ENCODE measurements around the gene GPANK1.

Gene GPANK1

GRCh38 chr6:31643818-31644454, 20.9 kb downstream of the GPANK1 start:
- H3K4me1 ChIP-seq (ENCODE audit: control insufficient read depth in 1 of 2, insufficient read depth in 1 of 2, low read depth in 1 of 2, low read length in 1 of 2) = no peaks in the 10 kb centered on the region
- no peak overlapping the region for H3K4me3 ChIP-seq (ENCODE audit: low read depth in 1 of 2, low read length in 1 of 2)
- H3K36me3 ChIP-seq = peaks cover 98% of the 10 kb centered on the region
- no peaks in the 10 kb centered on the region for H3K27me3 ChIP-seq
- no peaks in the 10 kb centered on the region for H3K9me3 ChIP-seq
- TF ChIP-seq CTCF (IDR thresholded peaks at IDR 0.05) = no peak
- no peak overlapping the region for H3K27ac ChIP-seq

GRCh38 chr6:31642798-31643570, 21.8 kb downstream of the GPANK1 start:
- Histone ChIP-seq H3K27ac (no peak overlapping the region), H3K36me3 (peaks cover 98% of the 10 kb centered on the region), H3K4me3 (ENCODE audit: low read depth in 1 of 2, low read length in 1 of 2) (no peak overlapping the region), H3K4me1 (ENCODE audit: control insufficient read depth in 1 of 2, insufficient read depth in 1 of 2, low read depth in 1 of 2, low read length in 1 of 2) (no peaks in the 10 kb centered on the region), H3K9me3 (no peaks in the 10 kb centered on the region), H3K27me3 (no peaks in the 10 kb centered on the region)
- no peak for TF ChIP-seq CTCF (IDR thresholded peaks at IDR 0.05)

GRCh38 chr6:31641370-31641769, 23.4 kb downstream of the GPANK1 start:
- H3K36me3 ChIP-seq = peaks cover 99% of the 10 kb centered on the region
- no peak overlapping the region for H3K4me3 ChIP-seq (ENCODE audit: low read depth in 1 of 2, low read length in 1 of 2)
- peak overlapping the region; percentile 13 for H3K27ac ChIP-seq
- no peaks in the 10 kb centered on the region for H3K4me1 ChIP-seq (ENCODE audit: control insufficient read depth in 1 of 2, insufficient read depth in 1 of 2, low read depth in 1 of 2, low read length in 1 of 2)
- TF ChIP-seq CTCF (IDR thresholded peaks at IDR 0.05) = no peak
- no peaks in the 10 kb centered on the region for H3K27me3 ChIP-seq
- peaks cover 4% of the 10 kb centered on the region for H3K9me3 ChIP-seq

GRCh38 chr6:31640612-31641011, 24.2 kb downstream of the GPANK1 start:
- Histone ChIP-seq H3K9me3 (peaks cover 4% of the 10 kb centered on the region), H3K27me3 (no peaks in the 10 kb centered on the region), H3K36me3 (peaks cover 99% of the 10 kb centered on the region), H3K4me1 (ENCODE audit: control insufficient read depth in 1 of 2, insufficient read depth in 1 of 2, low read depth in 1 of 2, low read length in 1 of 2) (no peaks in the 10 kb centered on the region), H3K4me3 (ENCODE audit: low read depth in 1 of 2, low read length in 1 of 2) (no peak overlapping the region), H3K27ac (no peak overlapping the region)
- TF ChIP-seq CTCF (IDR thresholded peaks at IDR 0.05) = no peak

GRCh38 chr6:31639449-31639861, 25.3 kb downstream of the GPANK1 start:
- Histone ChIP-seq H3K9me3 (peaks cover 4% of the 10 kb centered on the region), H3K27ac (peak overlapping the region; percentile 31), H3K4me1 (ENCODE audit: control insufficient read depth in 1 of 2, insufficient read depth in 1 of 2, low read depth in 1 of 2, low read length in 1 of 2) (no peaks in the 10 kb centered on the region), H3K36me3 (peaks cover 99% of the 10 kb centered on the region), H3K4me3 (ENCODE audit: low read depth in 1 of 2, low read length in 1 of 2) (no peak overlapping the region), H3K27me3 (no peaks in the 10 kb centered on the region)
- TF ChIP-seq CTCF (IDR thresholded peaks at IDR 0.05) = no peak
